ENCODE data around the gene TOP2A.
"Not testable (repeated sequence)": the region's sequence is repeated elsewhere in the genome, so short reads cannot be mapped to it uniquely, and the experiment has no call there.

TOP2A gene

DNA sequence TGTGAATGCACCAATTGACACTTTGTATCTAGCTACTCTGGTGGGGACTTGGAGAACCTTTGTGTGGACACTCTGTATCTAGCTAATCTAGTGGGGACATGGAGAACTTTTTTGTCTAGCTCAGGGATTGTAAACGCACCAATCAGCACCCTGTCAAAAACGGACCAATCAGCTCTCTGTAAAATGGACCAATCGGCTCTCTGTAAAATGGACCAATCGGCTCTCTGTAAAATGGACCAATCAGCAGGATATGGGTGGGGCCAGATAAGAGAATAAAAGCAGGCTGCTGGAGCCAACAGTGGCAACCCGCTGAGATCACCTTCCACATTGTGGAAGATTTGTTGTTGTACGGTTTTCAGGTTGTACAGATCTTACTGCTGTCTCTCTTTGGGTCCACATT, 41.2 kb downstream of the TOP2A start:
- DNase-seq (ENCODE audit: low read depth) = not testable (repeated sequence)

DNA sequence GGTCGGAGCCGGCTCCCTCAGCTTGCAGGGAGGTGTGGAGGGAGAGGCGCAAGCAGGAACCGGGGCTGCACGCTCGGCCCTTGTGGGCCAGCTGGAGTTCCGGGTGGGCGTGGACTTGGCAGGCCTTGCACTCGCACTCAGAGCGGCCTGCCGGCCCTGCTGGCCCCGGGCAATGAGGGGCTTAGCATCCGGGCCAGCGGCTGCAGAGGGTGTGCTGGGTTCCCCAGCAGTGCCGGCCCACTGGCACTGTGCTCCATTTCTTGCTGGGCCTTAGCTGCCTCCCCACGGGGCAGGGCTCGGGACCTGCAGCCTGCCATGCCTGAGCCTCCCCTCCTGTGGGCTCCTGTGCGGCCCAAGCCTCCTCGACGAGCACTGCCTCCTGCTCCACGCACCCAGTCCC, 41.9 kb downstream of the TOP2A start:
- not testable (repeated sequence) for DNase-seq (ENCODE audit: low read depth)

DNA sequence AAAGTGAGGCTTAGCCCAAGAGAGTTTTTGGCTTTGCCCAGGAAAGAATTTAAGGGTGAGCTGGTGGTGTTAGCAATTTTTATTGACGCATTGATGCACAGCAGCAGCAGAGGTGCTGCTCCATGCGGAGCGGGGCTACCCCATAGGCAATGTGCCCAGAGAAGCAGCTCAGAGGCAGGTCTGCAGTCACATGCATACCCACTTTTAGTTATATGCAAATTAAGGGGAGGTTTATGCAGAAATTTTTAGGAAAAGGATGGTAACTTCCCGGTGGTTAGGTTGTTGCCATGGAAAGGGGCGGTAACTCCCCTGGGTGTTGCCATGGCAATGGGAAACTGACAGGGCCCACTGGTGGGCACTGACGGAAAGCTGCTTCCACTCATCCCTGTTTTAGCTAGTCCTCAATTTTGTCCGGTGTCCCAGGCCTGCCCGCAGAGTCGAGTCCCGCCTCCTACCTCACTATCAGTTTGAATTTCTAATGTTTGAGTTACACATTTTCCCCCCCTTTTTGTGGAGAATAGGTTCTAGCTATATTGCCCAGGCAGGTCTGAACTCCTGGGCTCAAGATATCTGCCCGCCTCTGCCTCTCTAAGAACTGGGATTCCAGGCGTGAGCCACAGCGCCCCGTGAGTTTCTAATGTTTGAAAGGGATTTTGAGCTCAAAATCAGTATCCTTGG, 42.7 kb downstream of the TOP2A start:
- no peak for DNase-seq (ENCODE audit: low read depth)

DNA sequence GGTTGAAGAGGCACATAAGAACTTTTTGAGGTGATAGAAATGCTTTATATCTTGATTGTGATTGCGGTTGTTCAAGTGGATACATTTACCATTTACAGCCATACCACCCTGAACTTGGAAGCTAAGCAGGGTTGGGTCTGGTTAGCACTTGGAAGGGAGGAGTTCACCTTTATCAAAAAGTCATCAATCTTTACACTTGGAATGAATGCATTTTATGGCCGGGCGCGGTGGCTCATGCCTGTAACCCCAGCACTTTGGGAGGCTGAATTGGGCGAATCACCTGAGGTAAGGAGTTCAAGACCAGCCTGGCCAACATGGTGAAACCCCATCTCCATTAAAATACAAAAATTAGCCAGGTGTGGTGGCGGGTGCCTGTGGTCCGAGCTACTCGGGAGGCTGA, 43.7 kb downstream of the TOP2A start:
- no peak for DNase-seq (ENCODE audit: low read depth)

DNA sequence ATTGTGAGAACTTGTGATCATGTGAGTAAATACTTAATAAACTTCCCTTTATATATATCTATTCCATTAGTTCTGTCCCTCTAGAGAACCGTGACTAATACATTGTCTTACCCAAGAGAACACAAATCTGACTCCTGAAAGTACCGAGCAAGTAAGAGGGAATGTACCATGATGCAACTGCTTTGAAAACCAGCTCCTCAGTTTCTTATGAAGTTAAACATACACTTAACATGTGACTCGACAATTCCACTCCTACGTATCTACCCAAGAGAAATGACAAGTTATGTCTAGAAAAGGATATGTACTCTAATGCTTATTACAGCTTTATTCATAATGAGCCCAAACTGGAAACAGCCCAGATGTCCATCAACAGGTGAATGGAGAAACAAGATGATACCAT, 44.4 kb downstream of the TOP2A start:
- peak; percentile 94 for DNase-seq (ENCODE audit: low read depth)

DNA sequence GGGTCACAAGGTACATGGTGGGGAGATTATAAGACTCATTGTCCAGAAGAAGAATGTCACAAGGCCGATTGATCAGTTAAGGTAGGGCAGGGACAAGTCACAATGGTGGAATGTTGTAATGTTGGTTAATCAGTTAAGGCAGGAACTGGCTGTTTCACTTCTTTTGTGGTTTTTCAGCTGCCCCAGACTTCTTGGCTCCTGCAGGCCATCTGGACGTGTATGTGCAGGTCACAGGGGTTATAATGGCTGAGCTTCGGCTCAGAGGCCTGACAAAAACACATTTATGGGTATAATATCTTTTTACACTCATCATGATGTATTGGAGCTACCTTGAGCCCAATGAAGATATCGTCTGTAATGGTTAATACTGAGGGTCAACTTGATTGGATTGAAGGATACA, 45.1 kb downstream of the TOP2A start:
- DNase-seq (ENCODE audit: low read depth) = not testable (repeated sequence)

DNA sequence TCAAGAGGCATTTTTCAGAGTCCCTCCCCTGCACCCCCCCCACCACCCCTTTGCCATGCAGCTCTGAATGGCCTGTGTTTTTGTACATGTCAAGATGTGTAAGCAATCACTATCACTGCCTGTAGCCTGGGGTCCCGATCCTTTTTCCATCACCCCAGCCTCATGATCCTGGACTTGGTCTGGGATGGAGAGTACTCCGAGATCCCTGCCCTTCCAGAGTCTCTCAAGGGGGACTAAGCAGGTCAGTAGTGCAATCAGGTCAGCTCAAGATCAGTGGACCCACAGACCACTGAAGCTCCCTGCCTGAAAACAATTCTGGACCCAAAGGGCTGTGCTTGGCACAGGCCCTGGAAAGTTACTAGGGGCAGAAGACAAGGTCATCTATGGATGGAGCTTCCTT, 45.7 kb downstream of the TOP2A start:
- no peak for DNase-seq (ENCODE audit: low read depth)

DNA sequence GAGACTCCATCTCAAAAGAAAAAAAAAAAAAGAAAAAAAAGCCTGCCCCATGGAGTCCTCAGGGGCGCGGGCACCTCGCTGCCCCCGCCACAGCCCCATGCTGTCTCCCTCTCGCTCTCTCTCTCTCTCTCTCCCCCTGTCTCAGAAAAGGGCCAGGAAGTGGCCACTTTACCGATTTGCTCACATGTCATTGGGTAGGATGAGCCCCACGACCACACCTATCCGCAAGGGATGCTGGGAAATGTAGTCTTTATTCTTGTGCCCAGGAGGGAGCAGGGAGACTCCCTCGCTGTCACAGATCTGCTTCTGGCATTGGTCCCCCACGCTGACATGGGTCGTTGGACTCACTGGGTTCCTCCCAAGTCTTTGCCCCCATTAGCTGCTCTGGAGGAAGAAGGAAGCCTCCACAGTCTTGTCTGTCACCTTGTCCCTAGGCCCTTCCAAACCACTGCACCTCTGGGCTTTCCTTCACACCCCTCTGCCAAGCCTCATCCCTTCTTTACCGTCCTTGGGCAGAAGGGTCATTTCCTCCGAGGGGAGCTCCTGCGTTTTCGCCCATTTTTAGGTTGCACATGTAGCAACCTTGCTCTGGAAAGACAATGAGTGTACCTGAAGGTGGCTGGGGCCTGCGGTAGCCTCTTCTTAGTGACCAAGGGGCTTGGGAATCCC, 46.3 kb downstream of the TOP2A start:
- no peak for DNase-seq (ENCODE audit: low read depth)

DNA sequence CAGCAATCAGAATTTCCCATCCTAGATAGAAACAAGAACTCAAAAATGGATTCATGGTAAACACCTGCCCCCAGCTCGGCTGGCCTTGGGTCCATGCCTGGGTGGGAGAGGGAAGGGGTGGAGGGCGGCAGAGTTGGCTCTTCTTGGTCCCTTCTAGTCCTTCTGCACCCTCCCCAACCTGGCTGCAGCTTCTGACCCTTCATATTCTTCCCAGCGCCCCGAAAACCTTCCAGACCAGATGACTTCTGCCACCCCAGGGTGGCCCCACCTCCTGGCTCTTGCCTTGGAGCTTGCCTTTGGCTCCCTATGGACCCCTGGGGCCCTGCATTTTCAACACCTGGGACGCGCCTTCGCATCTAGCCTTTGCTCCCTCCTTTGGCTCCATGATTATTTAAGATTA, 47.8 kb downstream of the TOP2A start:
- no peak for DNase-seq (ENCODE audit: low read depth)

DNA sequence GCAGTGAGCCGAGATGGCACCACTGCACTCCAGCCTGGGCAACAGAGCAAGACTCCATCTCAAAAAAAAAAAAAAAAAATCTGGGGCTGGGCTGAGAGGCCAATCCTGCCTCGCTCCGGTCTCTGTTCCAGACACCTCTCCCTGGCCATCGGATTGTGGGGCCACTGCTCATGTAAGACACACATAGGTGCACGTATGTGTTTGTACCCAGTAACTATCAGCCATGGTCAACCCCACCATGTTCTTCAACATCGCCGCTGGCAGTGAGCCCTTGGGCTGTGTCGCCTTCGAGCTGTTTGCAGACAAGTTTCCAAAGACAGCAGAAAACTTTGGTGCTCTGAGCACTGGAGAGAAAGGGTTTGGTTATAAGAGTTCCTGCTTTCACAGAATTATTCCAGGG, 50.0 kb downstream of the TOP2A start:
- not testable (repeated sequence) for DNase-seq (ENCODE audit: low read depth)

DNA sequence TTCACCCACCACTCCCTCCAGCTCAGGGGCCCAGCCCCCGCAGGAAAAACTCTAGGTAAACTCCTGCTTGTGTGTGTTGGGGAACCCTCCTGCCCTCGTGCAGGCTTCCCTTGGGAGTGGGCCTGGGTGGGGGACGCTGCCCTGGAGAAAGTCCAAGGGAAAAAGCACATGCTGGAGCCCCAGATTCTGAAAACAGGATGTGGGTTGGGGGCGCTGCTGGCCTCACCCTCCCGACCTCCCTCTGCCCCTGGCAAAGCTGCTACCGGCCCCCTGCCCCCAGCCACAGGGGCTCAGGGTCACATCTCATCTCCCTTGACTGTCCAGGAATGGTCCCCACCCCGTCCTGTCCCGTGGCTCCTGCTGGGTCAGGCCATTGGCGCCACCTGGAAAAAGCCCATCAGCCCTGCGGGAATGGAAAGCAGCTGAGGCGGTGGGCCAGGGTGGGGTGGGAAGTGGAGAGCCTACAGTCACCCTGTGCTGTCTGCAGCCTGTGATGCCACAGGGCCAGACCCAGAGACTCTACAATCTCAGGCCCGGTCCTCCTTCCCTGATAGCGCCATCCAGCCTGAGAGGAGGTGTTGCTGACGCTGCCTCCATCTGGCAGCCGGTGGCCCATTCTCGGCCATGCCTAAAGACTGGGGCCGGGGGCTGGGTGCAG, 50.7 kb downstream of the TOP2A start:
- DNase-seq (ENCODE audit: low read depth) = no peak

DNA sequence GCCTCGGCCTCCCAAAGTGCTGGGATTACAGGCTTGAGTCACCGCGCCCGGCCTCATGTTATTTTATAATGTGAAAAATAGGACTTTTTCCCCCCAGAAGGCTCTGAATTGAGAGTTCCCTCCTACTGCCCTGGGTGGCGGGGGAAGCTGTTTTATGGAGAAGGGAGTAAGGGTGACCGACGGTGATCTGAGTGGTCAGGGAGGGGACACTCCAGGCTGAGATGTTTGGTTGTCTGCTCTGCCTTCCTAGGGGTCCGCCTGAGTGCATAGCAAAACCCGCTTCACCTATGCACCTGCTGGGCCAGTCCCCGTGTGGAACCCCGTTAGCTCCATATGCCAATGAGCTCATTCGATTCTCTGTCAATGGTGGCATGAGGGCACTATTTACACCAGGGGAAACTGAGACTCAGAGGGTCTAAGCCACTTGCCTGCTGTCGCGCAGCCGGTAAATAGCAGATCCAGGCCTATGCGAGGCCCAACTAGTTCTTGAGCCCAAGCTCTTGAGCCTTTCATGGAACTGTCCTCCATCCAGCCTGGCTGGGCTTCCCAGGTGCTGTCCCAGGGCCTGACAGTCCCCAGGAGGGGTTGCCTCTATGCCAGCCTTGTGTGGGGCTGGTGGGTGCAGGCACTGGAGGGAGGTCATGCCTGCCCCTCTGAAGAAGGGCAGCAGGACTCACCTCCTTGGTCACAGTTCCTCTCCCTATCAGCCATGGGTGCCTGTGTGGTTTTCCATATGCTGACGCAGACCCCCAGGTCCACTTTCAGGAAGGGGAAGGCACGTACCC, 51.4 kb downstream of the TOP2A start:
- DNase-seq (ENCODE audit: low read depth) = no peak

DNA sequence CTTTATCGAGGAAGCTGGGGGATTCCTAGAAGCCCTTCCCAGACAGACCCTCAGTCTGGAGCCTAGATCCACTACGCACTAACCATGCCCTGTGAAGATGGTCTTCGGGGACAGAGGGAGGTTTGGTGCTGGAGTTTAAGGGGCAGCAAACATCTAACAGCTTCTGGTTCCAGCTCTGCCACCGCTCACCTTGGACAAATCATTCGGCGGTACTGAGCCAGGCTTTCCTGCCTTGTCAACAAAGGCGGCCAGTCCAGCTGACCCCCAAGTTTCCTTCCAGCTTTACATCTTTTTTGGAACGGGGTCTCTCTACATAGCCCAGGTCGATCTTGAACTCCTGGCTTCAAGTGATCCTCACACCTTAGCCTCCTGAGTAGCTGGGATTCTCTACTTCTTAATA, 52.8 kb downstream of the TOP2A start:
- DNase-seq (ENCODE audit: low read depth) = no peak

DNA sequence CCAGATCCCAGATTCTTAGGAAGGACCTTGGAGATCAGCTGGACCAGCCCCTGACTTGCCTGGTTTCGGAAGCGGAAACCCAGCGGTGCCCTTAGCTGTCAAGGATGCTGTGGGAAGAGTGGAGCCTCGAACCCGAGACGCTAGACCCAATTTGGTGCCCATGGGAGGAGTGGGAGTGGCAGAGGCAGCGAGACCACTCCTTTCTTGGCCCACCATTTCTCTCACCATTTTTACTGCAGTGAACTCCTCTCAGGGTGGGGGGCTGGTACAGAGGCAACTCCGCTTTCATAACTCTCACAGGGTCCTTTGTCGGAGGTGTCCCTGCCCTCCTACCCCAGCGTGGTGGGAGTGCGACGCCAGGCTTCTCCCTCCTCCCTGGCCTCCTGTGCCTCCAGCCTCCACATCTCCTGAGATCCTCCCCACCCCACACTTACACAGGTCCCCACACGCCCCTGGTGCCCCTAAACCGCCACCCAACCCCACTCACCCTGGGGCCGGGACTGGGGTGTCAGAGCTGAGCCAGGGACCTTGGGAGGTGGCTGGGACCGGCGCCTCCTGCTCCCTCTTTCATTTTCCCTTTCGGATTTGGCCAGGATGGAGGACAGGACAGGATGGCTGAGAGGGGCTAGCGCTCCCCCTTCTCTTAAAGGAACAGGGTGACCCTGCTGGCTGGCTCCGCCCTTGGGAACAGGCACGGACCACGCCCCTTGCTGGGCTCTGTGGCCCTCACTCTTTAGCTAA, 53.4 kb downstream of the TOP2A start, which contains the start of gene GJD3:
Gene GJD3, minus strand, starts transcription at position 617 of the 741 bp plus-strand sequence. CDS start 922 bp downstream, outside the sequence.
- DNase-seq (ENCODE audit: low read depth) = no peak

DNA sequence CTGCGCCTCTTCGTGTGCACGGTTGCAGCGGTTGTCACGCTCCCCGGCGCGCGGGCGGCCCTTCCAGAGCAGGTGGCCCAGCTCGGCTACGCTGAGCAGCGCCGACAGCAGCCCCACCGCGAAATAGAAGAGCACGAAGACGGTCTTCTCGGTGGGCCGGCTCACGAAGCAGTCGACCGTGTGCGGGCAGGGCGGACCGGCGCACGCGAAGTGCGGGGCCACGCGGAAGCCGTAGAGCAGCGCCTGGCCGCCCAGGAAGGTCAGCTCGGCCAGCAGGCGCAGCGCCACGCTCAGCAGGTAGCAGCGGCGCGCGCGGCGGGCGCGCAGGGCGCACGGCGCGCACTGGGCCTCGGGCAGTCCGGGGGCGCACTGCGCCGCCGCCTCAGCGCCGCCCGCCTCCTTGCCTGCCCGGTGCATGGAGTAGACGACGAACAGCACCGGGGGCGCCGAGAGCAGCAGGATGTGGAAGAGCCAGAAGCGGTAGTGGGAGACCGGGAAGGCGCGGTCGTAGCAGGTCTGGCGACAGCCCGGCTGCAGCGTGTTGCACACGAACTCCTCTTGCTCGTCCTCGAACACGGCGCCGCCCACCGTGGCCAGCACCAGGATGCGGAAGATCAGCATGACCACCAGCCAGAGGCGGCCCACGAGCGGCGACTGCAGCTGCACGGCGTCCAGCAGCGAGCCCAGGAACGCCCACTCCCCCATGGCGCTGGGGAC, 54.4 kb downstream of the TOP2A start:
- DNase-seq (ENCODE audit: low read depth) = no peak

DNA sequence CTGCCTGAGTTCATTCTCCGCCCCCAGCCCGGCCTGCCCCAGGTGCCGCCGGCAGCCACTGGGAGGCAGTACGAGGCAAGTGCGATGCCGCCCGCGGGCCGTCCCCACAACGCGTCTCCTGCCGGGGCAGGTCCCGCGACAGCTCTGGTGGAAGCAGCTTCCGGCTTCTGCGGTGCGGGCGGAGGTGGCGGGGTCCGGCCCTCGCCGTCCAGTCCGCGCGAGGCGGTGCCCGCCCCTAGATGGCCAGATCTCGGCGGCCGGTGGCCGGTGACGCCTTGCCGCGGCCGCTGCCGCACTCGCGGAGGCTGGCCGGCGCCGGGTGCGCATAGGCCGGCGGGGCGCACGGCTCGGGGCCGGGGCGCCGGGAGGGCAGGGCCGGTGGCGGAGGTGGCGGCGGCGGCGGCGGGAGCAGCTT, 55.0 kb downstream of the TOP2A start:
- DNase-seq (ENCODE audit: low read depth) = peak; percentile 81

DNA sequence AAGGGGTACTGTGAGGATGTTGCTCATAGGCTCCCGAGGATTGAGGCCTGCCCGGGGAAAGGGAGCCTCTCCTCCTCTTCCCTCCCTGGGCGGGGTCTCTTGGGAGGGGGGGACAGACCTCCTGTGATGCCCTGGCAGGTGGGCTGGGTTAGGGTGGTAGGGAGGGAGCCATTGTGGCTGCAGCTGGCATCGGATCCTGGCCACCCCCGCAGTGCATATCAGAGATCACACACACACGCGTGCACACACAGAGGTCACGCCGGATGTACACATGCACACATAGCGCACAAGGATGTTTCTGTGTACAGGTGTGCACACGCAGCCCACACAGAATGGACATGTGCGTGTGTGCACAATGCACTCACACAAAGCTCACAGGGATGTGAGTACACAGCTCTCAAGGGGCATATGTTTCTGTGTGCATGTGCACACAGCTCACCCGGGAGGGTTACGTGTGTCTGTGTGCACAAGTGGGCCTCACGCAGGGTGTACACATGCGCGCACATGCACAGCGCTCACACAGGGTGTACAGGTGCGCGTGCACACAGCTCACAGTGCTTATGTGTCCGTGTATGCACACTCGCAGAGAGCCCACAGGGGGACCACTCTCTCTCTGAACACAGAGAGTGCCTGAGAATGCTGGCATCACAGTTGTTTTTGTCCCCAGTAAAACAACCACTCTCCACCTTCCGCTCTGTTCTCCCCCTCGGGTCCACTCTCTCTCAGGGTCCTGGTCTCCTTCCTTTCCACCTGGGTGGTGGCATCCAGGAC, 55.6 kb downstream of the TOP2A start:
- DNase-seq (ENCODE audit: low read depth) = no peak

DNA sequence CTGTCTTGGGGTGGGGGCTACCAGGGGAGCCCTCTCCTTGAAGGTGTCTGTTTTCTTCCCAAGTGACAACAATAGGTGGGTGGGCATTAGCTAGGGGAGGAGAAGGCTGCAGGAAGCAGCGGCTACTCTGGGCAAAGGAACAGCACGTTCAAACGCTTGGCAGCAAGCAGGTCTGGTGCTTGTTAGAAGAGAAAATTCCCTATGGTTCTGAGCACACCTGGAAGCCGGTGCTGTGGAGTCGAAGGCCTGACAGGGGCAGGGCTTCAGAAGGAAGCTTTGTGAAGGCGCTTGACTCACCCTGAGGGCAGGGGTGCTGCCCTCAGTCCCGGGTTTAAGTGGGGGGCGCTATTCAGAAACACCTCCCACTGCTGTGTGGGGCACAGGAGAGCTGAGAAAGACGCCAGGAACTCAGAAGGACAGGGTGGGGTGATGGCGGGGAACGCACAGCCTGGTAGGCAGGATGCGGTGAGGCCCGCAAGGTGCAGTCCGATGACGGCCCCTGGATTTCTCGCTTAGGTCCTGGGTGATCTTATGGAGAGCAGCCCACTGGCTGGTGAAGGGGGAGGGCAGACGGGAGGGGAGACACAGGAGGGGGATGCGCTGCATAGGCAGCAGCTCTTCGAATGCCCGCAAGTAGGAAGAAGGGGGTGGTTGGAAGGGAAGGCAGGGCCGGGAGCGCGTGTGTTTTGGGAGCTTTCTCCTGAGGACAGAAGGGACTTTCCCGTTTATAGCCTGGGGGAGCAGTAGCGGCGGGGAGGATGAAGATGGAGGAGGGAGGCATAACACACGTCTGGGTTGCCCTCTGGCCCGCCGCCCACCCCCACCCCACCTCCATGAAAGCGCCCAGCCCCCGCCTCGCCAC, 56.4 kb downstream of the TOP2A start:
- no peak for DNase-seq (ENCODE audit: low read depth)

DNA sequence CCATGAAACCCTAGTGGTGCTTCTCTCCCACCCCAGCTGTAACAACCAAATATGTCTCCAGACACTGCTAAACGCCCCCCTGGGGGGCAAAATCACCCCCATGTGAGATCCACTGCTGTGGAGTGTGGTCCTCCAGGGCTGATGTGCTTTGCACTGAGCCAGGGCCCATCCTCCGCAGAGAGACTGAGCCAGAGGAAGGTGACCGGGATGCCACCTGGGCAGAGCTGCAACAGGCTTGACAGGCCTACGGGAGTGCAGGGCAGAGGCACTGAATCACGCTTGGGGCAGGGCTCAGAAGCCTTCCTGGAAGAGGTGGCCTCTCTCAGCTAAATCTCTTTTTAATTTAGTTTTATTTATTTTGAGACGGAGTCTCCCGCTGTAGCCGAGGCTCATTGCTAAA, 57.6 kb downstream of the TOP2A start:
- no peak for DNase-seq (ENCODE audit: low read depth)

All from iris pigment epithelial cell (primary cell).